Uterus (tissue), 2 donors: ENCODE results near the gene HES4.

Experiments
- POLR2A ChIP-seq, 2 donors: fragments of 450-650 bp; IDR thresholded peaks; one replicate each; pipeline ENCODE4 v1.6.1; 2016; ENCODE audit warnings: antibody characterized with exemption in 2 of 2, mild to moderate bottlenecking in 1 of 2, moderate library complexity in 1 of 2
- TF ChIP-seq, protein P1 (sequence below), 4 experiments: fragments of 200-600 bp in 2 of 4; fragments of 450-650 bp in 2 of 4; sonication (generic) in 2 of 4; IDR thresholded peaks; one replicate each; pipeline ENCODE4 v1.5.1; 2016 to 2019; ENCODE audit warnings: antibody characterized with exemption in 4 of 4, mild to moderate bottlenecking in 2 of 4, moderate library complexity in 1 of 4

DNA sequence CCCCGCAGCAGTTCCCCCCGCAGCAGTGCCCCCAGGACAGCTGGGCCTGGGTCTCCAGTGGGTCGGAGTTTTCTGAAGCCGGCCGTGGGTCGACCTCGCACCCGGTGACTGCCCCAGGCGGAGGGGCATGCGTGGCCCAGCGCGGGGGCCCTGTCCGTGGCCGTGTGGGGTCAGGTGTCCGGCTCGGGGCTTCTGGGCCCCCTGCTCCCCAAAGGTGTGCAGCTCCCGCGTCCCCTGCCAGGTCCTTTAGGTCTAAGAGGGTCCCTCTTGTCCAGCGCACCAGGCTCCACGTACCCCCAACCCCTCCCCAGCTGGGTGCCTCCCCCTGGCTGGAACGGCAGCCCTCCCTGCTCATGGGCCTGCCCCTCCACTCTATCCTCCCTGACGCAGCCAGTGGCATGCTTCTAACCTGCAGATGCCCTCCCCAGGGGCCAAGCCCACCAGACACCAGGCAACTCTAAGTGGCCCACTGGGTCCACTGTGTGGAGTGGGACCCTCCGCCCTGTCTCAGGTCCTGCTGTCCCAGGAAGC lies 5.9 kb upstream of the HES4 start:
- TF ChIP-seq POLR2A (IDR thresholded peaks at IDR 0.05), result no peak
- TF ChIP-seq, protein P1, sequence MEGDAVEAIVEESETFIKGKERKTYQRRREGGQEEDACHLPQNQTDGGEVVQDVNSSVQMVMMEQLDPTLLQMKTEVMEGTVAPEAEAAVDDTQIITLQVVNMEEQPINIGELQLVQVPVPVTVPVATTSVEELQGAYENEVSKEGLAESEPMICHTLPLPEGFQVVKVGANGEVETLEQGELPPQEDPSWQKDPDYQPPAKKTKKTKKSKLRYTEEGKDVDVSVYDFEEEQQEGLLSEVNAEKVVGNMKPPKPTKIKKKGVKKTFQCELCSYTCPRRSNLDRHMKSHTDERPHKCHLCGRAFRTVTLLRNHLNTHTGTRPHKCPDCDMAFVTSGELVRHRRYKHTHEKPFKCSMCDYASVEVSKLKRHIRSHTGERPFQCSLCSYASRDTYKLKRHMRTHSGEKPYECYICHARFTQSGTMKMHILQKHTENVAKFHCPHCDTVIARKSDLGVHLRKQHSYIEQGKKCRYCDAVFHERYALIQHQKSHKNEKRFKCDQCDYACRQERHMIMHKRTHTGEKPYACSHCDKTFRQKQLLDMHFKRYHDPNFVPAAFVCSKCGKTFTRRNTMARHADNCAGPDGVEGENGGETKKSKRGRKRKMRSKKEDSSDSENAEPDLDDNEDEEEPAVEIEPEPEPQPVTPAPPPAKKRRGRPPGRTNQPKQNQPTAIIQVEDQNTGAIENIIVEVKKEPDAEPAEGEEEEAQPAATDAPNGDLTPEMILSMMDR (IDR thresholded peaks at IDR 0.05), result no peak
